Gastroesophageal sphincter (tissue), 3 donors: ENCODE data around the gene DYSF.
"Not testable (repeated sequence)": the region's sequence is repeated elsewhere in the genome, so short reads cannot be mapped to it uniquely, and the experiment has no call there.

ENCODE experiments used
- CTCF ChIP-seq, 4 experiments: fragments of 200-600 bp in 2 of 4; fragments of 450-650 bp in 2 of 4; sonication (generic) in 1 of 4; IDR thresholded peaks; one replicate each; pipeline ENCODE4 v1.5.1; 2017 to 2019; ENCODE audit warnings: antibody characterized with exemption in 4 of 4, mild to moderate bottlenecking in 2 of 4, moderate library complexity in 2 of 4
- POLR2A ChIP-seq, 2 donors: fragments of 450-650 bp; IDR thresholded peaks; one replicate each; pipeline ENCODE4 v1.6.1; 2017; ENCODE audit warnings: antibody characterized with exemption in 2 of 2, mild to moderate bottlenecking in 2 of 2, moderate library complexity in 1 of 2
- POLR2AphosphoS5 ChIP-seq: sonication (generic); formaldehyde crosslinking; IDR thresholded peaks from one replicate; pipeline ENCODE4 v1.6.1; 2017; ENCODE audit warnings: antibody characterized with exemption

GRCh38 chr2:71445142-71445541 is 8.2 kb upstream of the DYSF start:
- not testable (repeated sequence) for TF ChIP-seq CTCF (IDR thresholded peaks at IDR 0.05); POLR2A (IDR thresholded peaks at IDR 0.05); POLR2AphosphoS5
